HG02763 (cell line): Measurements from ENCODE around the gene ITGB4.
"Not testable (repeated sequence)": the region's sequence is repeated elsewhere in the genome, so short reads cannot be mapped to it uniquely, and the experiment has no call there.

Experiments
- ATAC-seq: cut with Tn5 transposase; IDR thresholded peaks from one replicate; pipeline ENCODE4 v1.9.1; 2021; ENCODE audit warnings: mild to moderate bottlenecking, moderate library complexity; ENCODE audit not compliant: unreplicated experiment

The ITGB4 gene

GRCh38 chr17:75764711-75765421 lies 43.6 kb downstream of the ITGB4 start, which contains the start of gene GALK1:
TSS of gene GALK1 (minus strand) at chr17:75765192. CDS start at chr17:75765136, 56 bp downstream.
- peak; percentile 51 for ATAC-seq

GRCh38 chr17:75765981-75766380 lies 44.7 kb downstream of the ITGB4 start:
- no peak for ATAC-seq

- no peak for ATAC-seq
These were observed 46.6 kb downstream of the ITGB4 start for GRCh38 chr17:75767881-75768280.

- no peak for ATAC-seq
These were observed 48.3 kb downstream of the ITGB4 start for GRCh38 chr17:75769536-75769935.

- ATAC-seq, result no peak
These were observed 50.3 kb downstream of the ITGB4 start for GRCh38 chr17:75771334-75772281.

GRCh38 chr17:75773121-75773807 lies 52.0 kb downstream of the ITGB4 start:
- no peak for ATAC-seq

GRCh38 chr17:75773808-75774470 lies 52.7 kb downstream of the ITGB4 start:
- ATAC-seq, result no peak

- no peak for ATAC-seq
These were observed 53.3 kb downstream of the ITGB4 start for GRCh38 chr17:75774471-75774990.

- ATAC-seq, result no peak
These were observed 53.9 kb downstream of the ITGB4 start for GRCh38 chr17:75774991-75775668.

- no peak for ATAC-seq
These were observed 55.4 kb downstream of the ITGB4 start for GRCh38 chr17:75776386-75777295.

- no peak for ATAC-seq
These were observed 56.1 kb downstream of the ITGB4 start for GRCh38 chr17:75777296-75777922.

GRCh38 chr17:75778066-75778860 lies 57.0 kb downstream of the ITGB4 start:
- not testable (repeated sequence) for ATAC-seq

GRCh38 chr17:75778861-75779249 lies 57.6 kb downstream of the ITGB4 start:
- ATAC-seq, result peak; percentile 5

GRCh38 chr17:75779250-75779986 lies 58.2 kb downstream of the ITGB4 start:
- peak; percentile 62 for ATAC-seq

- ATAC-seq, result no peak
These were observed 59.0 kb downstream of the ITGB4 start for GRCh38 chr17:75779987-75780889.
